Testis (tissue), 2 donors: ENCODE data around the gene ZBTB40.

Experiments used
- CTCF ChIP-seq, 3 experiments: fragments of 450-650 bp in 2 of 3; fragments of 200-600 bp in 1 of 3; sonication (generic) in 1 of 3; IDR thresholded peaks; one replicate each; pipeline ENCODE4 v1.5.1; 2016 to 2019; ENCODE audit warnings: antibody characterized with exemption in 3 of 3, mild to moderate bottlenecking in 2 of 3, moderate library complexity in 1 of 3
- POLR2A ChIP-seq: fragments of 450-650 bp; IDR thresholded peaks from one replicate; pipeline ENCODE4 v1.6.1; 2017; ENCODE audit warnings: antibody characterized with exemption, mild to moderate bottlenecking, moderate library complexity

GRCh38 chr1:22537441-22538139 is 85.9 kb downstream of the ZBTB40 start:
- no peak for TF ChIP-seq CTCF (IDR thresholded peaks at IDR 0.05)
- no peak for TF ChIP-seq POLR2A
